ENCODE results near the gene PPP2R2C. TPM values are rescaled to one million over a fixed set of nuclear protein-coding genes. Genes with fewer than 3 reads are reported as not detected.

PPP2R2C gene
- total and polyA plus RNA-seq, 2 experiments from 2014 or later = not detected

DNA sequence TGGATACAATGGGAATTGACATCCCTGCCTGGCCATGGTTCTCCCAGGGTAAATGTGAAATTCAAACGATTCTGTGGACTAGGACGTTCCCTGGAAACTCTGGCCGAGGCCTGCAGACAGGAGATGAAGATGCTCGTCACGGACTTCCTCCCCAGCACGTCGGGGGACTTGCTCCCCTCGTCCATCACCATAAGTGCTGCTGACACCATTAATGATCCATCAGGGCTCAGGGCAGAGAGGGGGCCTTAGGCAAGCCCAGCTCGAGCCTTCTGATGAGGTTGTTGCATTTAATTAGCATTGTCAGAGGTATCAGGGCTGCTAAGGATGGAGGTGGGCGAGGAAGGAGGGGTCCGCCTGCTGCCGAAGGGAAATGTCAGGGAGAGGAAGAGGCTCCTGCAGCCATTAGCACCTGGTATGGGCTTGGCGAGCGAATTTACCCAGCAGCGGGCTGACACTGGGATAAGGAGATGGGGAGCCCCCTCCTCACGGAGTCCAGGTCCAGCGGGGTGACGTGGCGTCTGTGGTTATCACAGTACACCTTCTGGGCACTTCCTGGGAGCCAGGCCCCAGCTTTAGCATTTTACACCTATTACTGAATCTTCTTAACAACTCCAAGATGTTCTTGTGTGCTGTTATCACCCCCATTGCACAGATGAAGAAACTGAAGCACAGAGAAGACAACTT, 83.1 kb downstream of the PPP2R2C start:
- Histone ChIP-seq H2AFZ (no peak overlapping the region), H3F3A (ENCODE audit: insufficient read depth) (no peaks in the 10 kb centered on the region), H3K36me3 (ENCODE audit: low read depth) (no peaks in the 10 kb centered on the region), H3K79me2 (ENCODE audit: insufficient read depth) (no peaks in the 10 kb centered on the region), H4K20me1 (ENCODE audit: insufficient read depth) (no peaks in the 10 kb centered on the region), H3K27ac (no peak overlapping the region), H3K4me3 (no peak overlapping the region), H3K27me3 (replicated peaks; ENCODE audit: insufficient read depth) (peaks cover 36% of the 10 kb centered on the region), H3K4me2 (ENCODE audit: unreplicated experiment) (no peak overlapping the region), H3K9ac (no peak overlapping the region), H3K4me1 (ENCODE audit: insufficient read depth) (no peaks in the 10 kb centered on the region), H3K9me2 (ENCODE audit: insufficient read depth) (no peaks in the 10 kb centered on the region), H3K9me3 (ENCODE audit: low read depth) (no peaks in the 10 kb centered on the region)
- 43 to 47% methylated on average over 19 of the region's 19 CpGs for WGBS, 2 experiments (ENCODE audit: low coverage in 1 of 2, low lambda C conversion rate in 2 of 2, missing lambda C conversion rate in 2 of 2)
- DNase-seq = no peak
- in situ Hi-C loops (cut with MboI) = no loop called here
- no peak for TF ChIP-seq EZH2phosphoT487 (IDR thresholded peaks at IDR 0.05; ENCODE audit: insufficient read depth, low read depth)
- TF ChIP-seq EZH2 (IDR thresholded peaks at IDR 0.05; ENCODE audit: insufficient read depth, poor library complexity, severe bottlenecking) = no peak

DNA sequence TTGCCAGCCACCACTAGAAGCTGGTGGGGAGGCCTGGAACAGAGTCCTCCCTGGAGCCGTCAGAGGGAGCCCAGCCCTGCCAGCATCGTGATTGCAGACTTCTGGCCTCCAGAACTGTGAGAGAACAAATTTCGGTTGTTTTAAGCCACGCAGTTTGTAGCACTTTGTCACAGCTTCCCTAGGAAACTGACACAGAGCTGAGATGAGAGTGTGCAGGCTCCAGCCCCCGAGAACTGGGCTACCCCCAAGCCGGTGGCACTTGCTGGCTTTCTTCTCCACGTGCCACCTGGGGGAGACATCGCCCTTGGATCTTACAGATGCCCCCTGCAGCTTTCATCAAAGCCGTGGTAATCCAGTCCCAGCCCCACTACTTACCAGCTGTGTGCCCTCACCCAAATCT, 83.7 kb downstream of the PPP2R2C start:
- no peaks in the 10 kb centered on the region for H3F3A ChIP-seq (ENCODE audit: insufficient read depth)
- H3K9ac ChIP-seq = no peak overlapping the region
- TF ChIP-seq EZH2phosphoT487 (IDR thresholded peaks at IDR 0.05; ENCODE audit: insufficient read depth, low read depth) (no peak), EZH2 (IDR thresholded peaks at IDR 0.05; ENCODE audit: insufficient read depth, poor library complexity, severe bottlenecking) (no peak)
- H3K36me3 ChIP-seq (ENCODE audit: low read depth) = no peaks in the 10 kb centered on the region
- no peak overlapping the region for H2AFZ ChIP-seq
- H4K20me1 ChIP-seq (ENCODE audit: insufficient read depth) = no peaks in the 10 kb centered on the region
- no peak overlapping the region for H3K4me3 ChIP-seq
- H3K27ac ChIP-seq = no peak overlapping the region
- no peak for DNase-seq
- H3K9me2 ChIP-seq (ENCODE audit: insufficient read depth) = no peaks in the 10 kb centered on the region
- H3K27me3 ChIP-seq (replicated peaks; ENCODE audit: insufficient read depth) = peaks cover 42% of the 10 kb centered on the region
- 17 to 23% methylated on average over 9 of the region's 9 CpGs for WGBS, 2 experiments (ENCODE audit: low coverage in 1 of 2, low lambda C conversion rate in 2 of 2, missing lambda C conversion rate in 2 of 2)
- no peaks in the 10 kb centered on the region for H3K9me3 ChIP-seq (ENCODE audit: low read depth)
- no peak overlapping the region for H3K4me2 ChIP-seq (ENCODE audit: unreplicated experiment)
- no peaks in the 10 kb centered on the region for H3K79me2 ChIP-seq (ENCODE audit: insufficient read depth)
- in situ Hi-C loops (cut with MboI) = no loop called here
- no peaks in the 10 kb centered on the region for H3K4me1 ChIP-seq (ENCODE audit: insufficient read depth)

DNA sequence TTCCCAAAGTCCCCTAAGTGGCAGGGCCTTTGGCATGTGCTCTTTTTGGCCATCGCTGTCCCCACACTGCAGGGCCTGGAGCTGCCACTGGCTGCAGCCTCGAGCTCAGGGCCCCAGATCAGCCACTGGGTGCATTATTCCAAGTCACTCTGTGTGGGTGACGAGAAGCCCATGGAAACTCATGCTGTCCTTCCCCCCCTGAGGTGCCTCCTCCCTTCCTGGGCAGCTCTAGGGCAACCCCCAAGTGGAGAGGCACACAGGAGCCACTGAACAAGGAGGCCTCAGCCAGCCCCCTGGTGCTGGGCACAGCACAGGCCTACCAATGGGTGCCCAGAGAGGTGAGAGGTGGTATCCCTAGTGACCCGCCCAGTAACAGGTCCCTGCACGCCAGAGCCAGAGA, 84.5 kb downstream of the PPP2R2C start:
- TF ChIP-seq EZH2phosphoT487 (IDR thresholded peaks at IDR 0.05; ENCODE audit: insufficient read depth, low read depth) (no peak), EZH2 (IDR thresholded peaks at IDR 0.05; ENCODE audit: insufficient read depth, poor library complexity, severe bottlenecking) (no peak)
- Histone ChIP-seq H3K9ac (no peak overlapping the region), H3F3A (ENCODE audit: insufficient read depth) (no peaks in the 10 kb centered on the region), H3K27me3 (replicated peaks; ENCODE audit: insufficient read depth) (peaks cover 46% of the 10 kb centered on the region), H3K9me3 (ENCODE audit: low read depth) (no peaks in the 10 kb centered on the region), H3K36me3 (ENCODE audit: low read depth) (no peaks in the 10 kb centered on the region), H3K4me2 (ENCODE audit: unreplicated experiment) (no peak overlapping the region), H4K20me1 (ENCODE audit: insufficient read depth) (no peaks in the 10 kb centered on the region), H3K79me2 (ENCODE audit: insufficient read depth) (no peaks in the 10 kb centered on the region), H2AFZ (no peak overlapping the region), H3K9me2 (ENCODE audit: insufficient read depth) (no peaks in the 10 kb centered on the region), H3K4me1 (ENCODE audit: insufficient read depth) (no peaks in the 10 kb centered on the region), H3K27ac (no peak overlapping the region), H3K4me3 (no peak overlapping the region)
- whole genome bisulfite sequencing, 2 experiments (ENCODE audit: low coverage in 1 of 2, low lambda C conversion rate in 2 of 2, missing lambda C conversion rate in 2 of 2) = 36 to 37% methylated on average over 5 of the region's 5 CpGs
- DNase-seq = no peak
- in situ Hi-C loops (cut with MboI) = no loop called here

DNA sequence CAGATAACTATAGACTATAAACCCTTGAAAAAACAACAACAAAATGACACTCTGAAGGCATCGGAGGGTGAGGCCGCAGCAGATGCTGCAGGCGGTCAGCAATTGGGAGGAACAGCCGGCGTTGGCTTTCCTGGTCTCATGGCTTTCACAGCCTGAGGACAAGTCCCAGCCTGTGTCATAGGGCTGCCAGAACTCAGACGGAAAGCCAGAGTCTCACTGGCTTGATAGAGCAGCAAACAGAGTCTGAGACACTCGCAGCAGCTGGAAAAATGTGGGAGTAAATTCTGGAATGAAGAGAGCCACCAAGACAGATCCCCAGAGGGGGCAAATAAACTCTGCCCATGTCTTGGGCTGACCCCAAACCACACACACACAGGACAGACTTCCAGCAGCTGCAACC, 86.3 kb downstream of the PPP2R2C start:
- Histone ChIP-seq H3K36me3 (ENCODE audit: low read depth) (no peaks in the 10 kb centered on the region), H3K27me3 (replicated peaks; ENCODE audit: insufficient read depth) (peaks cover 46% of the 10 kb centered on the region), H3K4me2 (ENCODE audit: unreplicated experiment) (no peak overlapping the region), H3F3A (ENCODE audit: insufficient read depth) (no peaks in the 10 kb centered on the region), H3K9me2 (ENCODE audit: insufficient read depth) (no peaks in the 10 kb centered on the region), H3K9ac (no peak overlapping the region), H3K27ac (no peak overlapping the region), H3K9me3 (ENCODE audit: low read depth) (no peaks in the 10 kb centered on the region), H2AFZ (no peak overlapping the region), H3K4me3 (no peak overlapping the region), H3K4me1 (ENCODE audit: insufficient read depth) (no peaks in the 10 kb centered on the region), H3K79me2 (ENCODE audit: insufficient read depth) (no peaks in the 10 kb centered on the region), H4K20me1 (ENCODE audit: insufficient read depth) (no peaks in the 10 kb centered on the region)
- no peak for DNase-seq
- in situ Hi-C loops (cut with MboI) = no loop called here
- WGBS, 2 experiments (ENCODE audit: low coverage in 1 of 2, low lambda C conversion rate in 2 of 2, missing lambda C conversion rate in 2 of 2) = 29 to 33% methylated on average over 7 of the region's 7 CpGs
- no peak for TF ChIP-seq EZH2phosphoT487 (IDR thresholded peaks at IDR 0.05; ENCODE audit: insufficient read depth, low read depth)
- no peak for TF ChIP-seq EZH2 (IDR thresholded peaks at IDR 0.05; ENCODE audit: insufficient read depth, poor library complexity, severe bottlenecking)
